H1 (cell line): ENCODE results near the gene INKA2. TPM values are rescaled to one million over a fixed set of nuclear protein-coding genes. Genes with fewer than 3 reads are reported as not detected.

Experiments
- CTCF ChIA-PET: fragments of 300-600 bp; sonication (Branson Sonifier 250); formaldehyde crosslinking; loops from one replicate; lab custom pipeline; 2021; ENCODE audit not compliant: partially characterized antibody; lab: Charles Lee
- POLR2A ChIA-PET: fragments of 300-600 bp; sonication (Branson Sonifier 250); formaldehyde crosslinking; loops from one replicate; lab custom pipeline; 2021; ENCODE audit warnings: inconsistent platforms; ENCODE audit not compliant: partially characterized antibody; lab: Charles Lee
- DNase-seq, 2 experiments: peaks; one replicate each; pipeline versions ENCODE4 v3.0.0 to v3.0.0-alpha.2; 2010 to 2022; ENCODE audit warnings: low spot score in 2 of 2, low read depth in 1 of 2, mixed read lengths in 1 of 2
- FAIRE-seq: peaks from 2 replicates; lab custom pipeline; 2011; peaks lifted over from hg19 to GRCh38; lab: Jason Lieb, UNC
- H2AFZ ChIP-seq: 2 replicates; pipeline ENCODE4 v1.8.1; 2012; ENCODE audit warnings: low read length, inconsistent platforms
- H2AK5ac ChIP-seq: 2 replicates; pipeline ENCODE4 v1.6.1; 2013; ENCODE audit warnings: low read depth, low read length
- H2BK120ac ChIP-seq: replicated peaks from 2 replicates; pipeline ENCODE3; 2013; ENCODE audit warnings: low read depth, low read length, inconsistent platforms
- H2BK12ac ChIP-seq: 2 replicates; pipeline ENCODE4 v1.6.1; 2013; ENCODE audit warnings: low read depth, low read length
- H2BK15ac ChIP-seq: 2 replicates; pipeline ENCODE4 v1.6.1; 2013; ENCODE audit warnings: low read length
- H2BK20ac ChIP-seq: 2 replicates; pipeline ENCODE4 v1.6.1; 2013; ENCODE audit warnings: low read length
- H2BK5ac ChIP-seq: 2 replicates; pipeline ENCODE4 v1.6.1; 2013; ENCODE audit warnings: low read depth, low read length
- H3K14ac ChIP-seq: 2 replicates; pipeline ENCODE4 v1.6.1; 2013; ENCODE audit warnings: inconsistent platforms; ENCODE audit not compliant: insufficient read length
- H3K18ac ChIP-seq: 2 replicates; pipeline ENCODE4 v1.6.1; 2013; ENCODE audit warnings: low read length; ENCODE audit errors: extremely low read depth
- H3K23ac ChIP-seq: 2 replicates; pipeline ENCODE4 v1.6.1; 2013; ENCODE audit warnings: inconsistent platforms; ENCODE audit not compliant: insufficient read length
- H3K23me2 ChIP-seq: 2 replicates; pipeline ENCODE4 v1.6.1; 2013; ENCODE audit warnings: low read depth, low read length
- H3K27ac ChIP-seq: 2 replicates; pipeline ENCODE4 v1.6.1; 2011; ENCODE audit warnings: low read depth, low read length, inconsistent platforms
- H3K27me3 ChIP-seq, 4 experiments: replicated peaks in 1 of 4; 1 replicate in 1 of 4; 2 replicates in 3 of 4; pipeline versions ENCODE4 v1.6.1 to v1.8.1; 2011 to 2013; ENCODE audit warnings: low read length in 3 of 4, mild to moderate bottlenecking in 3 of 4, inconsistent platforms in 2 of 4, mixed read lengths in 2 of 4, moderate library complexity in 1 of 4; ENCODE audit not compliant: control insufficient read depth in 3 of 4, insufficient read depth in 3 of 4; ENCODE audit errors: extremely low read depth in 1 of 4
- H3K36me3 ChIP-seq, 4 experiments: 2 replicates each; pipeline versions ENCODE4 v1.6.1 to v1.8.1; 2011 to 2013; ENCODE audit warnings: mild to moderate bottlenecking in 4 of 4, low read length in 3 of 4, moderate library complexity in 2 of 4, control low read depth in 1 of 4, inconsistent platforms in 1 of 4; ENCODE audit not compliant: insufficient read depth in 4 of 4, control insufficient read depth in 2 of 4
- H3K4ac ChIP-seq: replicated peaks from 2 replicates; pipeline ENCODE3; 2013; ENCODE audit warnings: low read length, low read depth, mixed read lengths, inconsistent platforms; ENCODE audit not compliant: insufficient read length
- H3K4me1 ChIP-seq, 4 experiments: replicated peaks in 1 of 4; 1 replicate in 1 of 4; 2 replicates in 3 of 4; pipeline versions ENCODE4 v1.6.1 to v1.8.1; 2011 to 2013; ENCODE audit warnings: low read length in 3 of 4, inconsistent platforms in 2 of 4, mixed read lengths in 1 of 4; ENCODE audit not compliant: insufficient read depth in 4 of 4, control insufficient read depth in 3 of 4
- H3K4me2 ChIP-seq, 2 experiments: 2 replicates each; pipeline versions ENCODE4 v1.6.1 to v1.8.1; 2011 to 2013; ENCODE audit warnings: low read depth in 2 of 2, low read length in 2 of 2, control low read depth in 1 of 2, inconsistent platforms in 1 of 2, mild to moderate bottlenecking in 1 of 2; ENCODE audit not compliant: insufficient read depth in 1 of 2
- H3K4me3 ChIP-seq, 4 experiments: fragments of 200-600, 300-600 bp in 1 of 4; sonication (generic), shearing (Covaris generic), sonication (Bioruptor Twin) in 1 of 4; 2 replicates each; pipeline versions ENCODE4 v1.5.1 to v1.8.1; 2011 to 2016; ENCODE audit warnings: low read length in 4 of 4, low read depth in 3 of 4, control low read depth in 2 of 4, inconsistent platforms in 2 of 4, mild to moderate bottlenecking in 2 of 4, mixed read lengths in 1 of 4, moderate library complexity in 1 of 4; ENCODE audit not compliant: insufficient read depth in 2 of 4; ENCODE audit errors: extremely low read depth in 1 of 4
- H3K56ac ChIP-seq: replicated peaks from 2 replicates; pipeline ENCODE3; 2013; ENCODE audit warnings: low read depth, mild to moderate bottlenecking, mixed read lengths, low read length, inconsistent platforms; ENCODE audit not compliant: insufficient read length
- H3K79me1 ChIP-seq: 2 replicates; pipeline ENCODE4 v1.6.1; 2013; ENCODE audit warnings: low read depth, low read length, control low read depth
- H3K79me2 ChIP-seq, 2 experiments: 2 replicates each; pipeline versions ENCODE4 v1.6.1 to v1.8.1; 2012 to 2013; ENCODE audit warnings: low read length in 2 of 2, mild to moderate bottlenecking in 2 of 2, inconsistent platforms in 1 of 2; ENCODE audit not compliant: insufficient read depth in 2 of 2, control insufficient read depth in 1 of 2
- H3K9ac ChIP-seq, 4 experiments: replicated peaks in 1 of 4; 1 replicate in 1 of 4; 2 replicates in 3 of 4; pipeline versions ENCODE4 v1.6.1 to v1.8.1; 2011 to 2013; ENCODE audit warnings: low read depth in 3 of 4, low read length in 3 of 4, control low read depth in 2 of 4, mild to moderate bottlenecking in 2 of 4, moderate library complexity in 2 of 4, inconsistent platforms in 1 of 4; ENCODE audit errors: extremely low read depth in 1 of 4
- H3K9me3 ChIP-seq, 2 experiments: 2 replicates each; pipeline versions ENCODE4 v1.6.1 to v1.8.1; 2012 to 2013; ENCODE audit warnings: mild to moderate bottlenecking in 2 of 2, moderate library complexity in 2 of 2, control low read depth in 1 of 2, inconsistent platforms in 1 of 2, low read depth in 1 of 2, low read length in 1 of 2, mixed read lengths in 1 of 2; ENCODE audit not compliant: insufficient read depth in 2 of 2
- H4K20me1 ChIP-seq, 2 experiments: replicated peaks in 1 of 2; 2 replicates each; pipeline versions ENCODE3 to v1.8.1; 2011 to 2013; ENCODE audit warnings: inconsistent platforms in 2 of 2, low read length in 2 of 2, mild to moderate bottlenecking in 1 of 2; ENCODE audit not compliant: insufficient read depth in 2 of 2, control insufficient read depth in 1 of 2
- H4K5ac ChIP-seq: 2 replicates; pipeline ENCODE4 v1.6.1; 2013; ENCODE audit warnings: low read length, low read depth, mixed read lengths, inconsistent platforms; ENCODE audit not compliant: insufficient read length
- H4K8ac ChIP-seq: 2 replicates; pipeline ENCODE4 v1.8.0; 2013; ENCODE audit warnings: mild to moderate bottlenecking, moderate library complexity, low read length, inconsistent platforms; ENCODE audit not compliant: insufficient read depth; ENCODE audit errors: extremely low read depth
- H4K91ac ChIP-seq: replicated peaks from 2 replicates; pipeline ENCODE3; 2013; ENCODE audit warnings: low read length, mixed read lengths, inconsistent platforms; ENCODE audit not compliant: insufficient read length
- SP2 ChIP-seq: IDR thresholded peaks from 2 replicates; pipeline ENCODE4 v1.6.1; 2012; ENCODE audit warnings: mild to moderate bottlenecking, low read length, inconsistent platforms
- TBP ChIP-seq: IDR thresholded peaks from 2 replicates; pipeline ENCODE4 v1.6.1; 2011; ENCODE audit warnings: low read depth, low read length, improper control_type of control experiment
- whole genome bisulfite sequencing, 2 experiments: shearing (Covaris generic) in 1 of 2; methylation state at CpG; one replicate each; pipeline versions ENCODE4 v1.1.6 to v1.1.7; 2013 to 2015; ENCODE audit warnings: low lambda C conversion rate in 2 of 2, mixed read lengths in 2 of 2, inconsistent platforms in 1 of 2, low coverage in 1 of 2, missing lambda C conversion rate in 1 of 2; ENCODE audit not compliant: insufficient replicate concordance in 2 of 2, insufficient coverage in 1 of 2, insufficient read length in 1 of 2; ENCODE audit errors: extremely low coverage in 1 of 2, missing lambda C conversion rate in 1 of 2; 5-methylcytosine and 5-hydroxymethylcytosine counted together
- polyA plus RNA-seq, 7 experiments: library from polyadenylated mRNA; depleted of rRNA in 3 of 7; stranded (reverse) in 5 of 7; unstranded in 2 of 7; fragments of >200 nt in 5 of 7; fragments of 200-250 nt in 2 of 7; gene quantifications; 1 replicate in 5 of 7; 2 replicates in 1 of 7; 4 replicates in 1 of 7; pipeline versions ENCODE4 v1.2.1 to v1.2.3, GENCODE V29; 2011 to 2013; ENCODE audit warnings: missing spikeins in 2 of 7, mixed read lengths in 2 of 7
- total RNA-seq: library from RNA; stranded (reverse); fragmentation: NEBNext Ultra II Directional; extraction: Animal tissue kit (Norgen Biotek cat#: 25700); gene quantifications from 2 replicates; pipeline ENCODE4 v1.2.1, GENCODE V29; 2021

INKA2 gene
- total and polyA plus RNA-seq, 2 of the 8 experiments (the other 6 are each of a cell fraction or from before 2014, with no cell fraction given) = 4.2 to 11.5 TPM

DNA sequence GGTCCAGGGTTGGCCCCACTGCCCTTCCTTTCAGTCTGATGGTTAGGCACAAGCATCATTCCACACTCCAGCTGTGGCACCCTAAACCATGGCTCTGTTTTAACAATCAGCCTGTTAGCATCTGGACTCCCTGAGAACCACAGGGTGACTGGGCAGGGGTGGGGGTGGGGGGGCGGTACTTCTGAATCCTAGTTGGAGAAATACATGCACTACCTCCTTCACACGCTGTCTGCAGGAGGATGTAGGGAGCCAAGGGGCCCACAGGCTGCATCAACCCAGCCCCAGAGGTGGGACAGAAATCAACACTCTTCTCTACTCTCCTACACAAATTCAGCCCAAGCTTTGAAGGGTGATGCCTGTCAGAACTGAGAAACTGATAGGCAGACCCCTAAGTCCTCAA, 40.4 kb upstream of the INKA2 start:
- no peak overlapping the region for H2BK20ac ChIP-seq
- peaks cover 0 to 3% (median 3%) of the 10 kb centered on the region in 4 experiments; a peak in 3 of 7 replicates for H3K4me1 ChIP-seq
- CTCF ChIA-PET = interaction anchor here (0.5 to 2.2 kb wide), 3 partner anchors 10 to 694 kb away, joined by 3 to 8 read pairs (median 3); no protein-coding TSS in a partner anchor
- DNase-seq (no peak), FAIRE-seq (no peak)
- H2AK5ac ChIP-seq = no peak overlapping the region; the same call in 1 of the 2 replicates
- H3K56ac ChIP-seq = no peak overlapping the region
- H4K20me1 ChIP-seq = no peaks in the 10 kb centered on the region
- no peak overlapping the region for H2AFZ ChIP-seq
- H3K79me1 ChIP-seq = no peaks in the 10 kb centered on the region
- no peak overlapping the region for H3K4ac ChIP-seq
- no peak overlapping the region for H2BK15ac ChIP-seq
- no peak overlapping the region for H2BK120ac ChIP-seq
- H4K5ac ChIP-seq = no peak overlapping the region
- H3K4me2 ChIP-seq = no peak overlapping the region
- no peaks in the 10 kb centered on the region for H3K9me3 ChIP-seq
- no peaks in the 10 kb centered on the region for H3K36me3 ChIP-seq
- 0 out of 2 replicates have a peak overlapping the region, but pooled peaks have one; percentile 28 for H2BK5ac ChIP-seq
- no peak overlapping the region for H3K9ac ChIP-seq
- H3K18ac ChIP-seq = no peak overlapping the region
- H3K23ac ChIP-seq = no peak overlapping the region
- H3K4me3 ChIP-seq = no peak overlapping the region
- H3K27me3 ChIP-seq = no peaks in the 10 kb centered on the region
- 79% methylated on average over 2 of the region's 2 CpGs; no CpG with 5 or more reads in 1 of the 2 experiments for WGBS, 2 experiments
- no peak overlapping the region for H4K8ac ChIP-seq
- H3K14ac ChIP-seq = no peak overlapping the region
- TF ChIP-seq SP2 = no peak
- TF ChIP-seq TBP = no peak
- POLR2A ChIA-PET = no interaction called here
- peaks cover 4% of the 10 kb centered on the region; the same call in 1 of the 2 replicates for H3K23me2 ChIP-seq
- peak overlapping the region; percentile 88 for H2BK12ac ChIP-seq
- H3K79me2 ChIP-seq = no peaks in the 10 kb centered on the region
- H4K91ac ChIP-seq = no peak overlapping the region
- no peak overlapping the region; the same call in 1 of the 2 replicates for H3K27ac ChIP-seq
